Ishikawa (cell line): ENCODE measurements around the gene ARRDC1.

Source experiments
- CREB1 ChIP-seq: IDR thresholded peaks from 2 replicates; pipeline ENCODE4 v1.6.1; 2012; ENCODE audit warnings: low read depth
- REST ChIP-seq: IDR thresholded peaks from 2 replicates; pipeline ENCODE4 v1.6.1; 2012; ENCODE audit warnings: low read depth, mild to moderate bottlenecking
- TAF1 ChIP-seq: IDR thresholded peaks from 2 replicates; pipeline ENCODE4 v1.6.1; 2012; ENCODE audit warnings: low read depth, mild to moderate bottlenecking
- USF1 ChIP-seq: IDR thresholded peaks from 2 replicates; pipeline ENCODE4 v1.6.1; 2012
- YY1 ChIP-seq: IDR thresholded peaks from 2 replicates; pipeline ENCODE4 v1.6.1; 2012; ENCODE audit warnings: low read depth
- ZBTB7A ChIP-seq: IDR thresholded peaks from 2 replicates; pipeline ENCODE4 v1.6.1; 2012; ENCODE audit warnings: low read depth
- TF ChIP-seq, protein P1 (sequence below): IDR thresholded peaks from 2 replicates; pipeline ENCODE4 v1.6.1; 2012

- TF ChIP-seq YY1 (no peak), USF1 (no peak), ZBTB7A (no peak), TAF1 (no peak), CREB1 (no peak), REST (no peak)
- TF ChIP-seq, protein P1, sequence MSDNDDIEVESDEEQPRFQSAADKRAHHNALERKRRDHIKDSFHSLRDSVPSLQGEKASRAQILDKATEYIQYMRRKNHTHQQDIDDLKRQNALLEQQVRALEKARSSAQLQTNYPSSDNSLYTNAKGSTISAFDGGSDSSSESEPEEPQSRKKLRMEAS: no peak
Measured at GRCh38 chr9:137642118-137642601, 36.7 kb downstream of the ARRDC1 start.
